GM21515 (cell line): ENCODE data around the gene PXYLP1.

Experiments
- ATAC-seq: cut with Tn5 transposase; IDR thresholded peaks from one replicate; pipeline ENCODE4 v1.9.1; 2021; ENCODE audit not compliant: unreplicated experiment

The PXYLP1 gene

DNA sequence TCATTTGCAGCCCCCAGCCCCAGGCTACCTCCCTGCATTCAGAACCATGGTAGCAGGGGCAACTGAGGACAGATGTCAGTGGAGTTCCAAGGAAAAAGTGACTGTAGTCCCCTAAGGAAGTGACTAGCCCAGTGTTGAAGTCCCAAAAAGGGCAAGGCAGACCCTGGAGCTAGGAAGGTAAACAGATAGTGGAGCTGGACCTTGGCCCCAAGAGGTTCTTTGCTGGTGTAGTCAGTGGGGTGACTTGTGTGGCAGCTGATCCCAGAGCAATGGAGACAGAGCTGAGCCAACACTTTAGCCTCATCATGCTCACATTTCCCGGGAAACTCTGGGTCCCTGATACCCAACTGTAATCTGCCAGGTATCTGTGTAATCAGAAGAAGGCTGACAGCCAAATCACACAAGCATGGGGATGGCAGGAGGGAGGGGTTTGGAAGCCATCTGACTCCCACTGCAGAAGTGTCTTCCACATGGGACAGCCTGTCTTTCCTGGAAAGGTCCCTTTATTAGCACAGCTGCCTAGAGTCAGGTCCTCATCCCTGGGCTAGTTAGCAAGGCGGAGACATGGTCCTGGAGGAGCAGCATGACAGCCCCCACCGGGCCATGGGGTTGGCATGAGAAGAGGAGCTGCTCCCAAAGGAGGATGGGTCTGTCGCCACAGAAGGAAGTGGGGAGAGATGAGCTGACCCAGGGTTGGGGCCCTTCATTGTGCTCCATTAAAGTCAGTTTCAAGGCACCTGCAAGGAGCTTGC, 39.8 kb downstream of the PXYLP1 start:
- ATAC-seq, result no peak

DNA sequence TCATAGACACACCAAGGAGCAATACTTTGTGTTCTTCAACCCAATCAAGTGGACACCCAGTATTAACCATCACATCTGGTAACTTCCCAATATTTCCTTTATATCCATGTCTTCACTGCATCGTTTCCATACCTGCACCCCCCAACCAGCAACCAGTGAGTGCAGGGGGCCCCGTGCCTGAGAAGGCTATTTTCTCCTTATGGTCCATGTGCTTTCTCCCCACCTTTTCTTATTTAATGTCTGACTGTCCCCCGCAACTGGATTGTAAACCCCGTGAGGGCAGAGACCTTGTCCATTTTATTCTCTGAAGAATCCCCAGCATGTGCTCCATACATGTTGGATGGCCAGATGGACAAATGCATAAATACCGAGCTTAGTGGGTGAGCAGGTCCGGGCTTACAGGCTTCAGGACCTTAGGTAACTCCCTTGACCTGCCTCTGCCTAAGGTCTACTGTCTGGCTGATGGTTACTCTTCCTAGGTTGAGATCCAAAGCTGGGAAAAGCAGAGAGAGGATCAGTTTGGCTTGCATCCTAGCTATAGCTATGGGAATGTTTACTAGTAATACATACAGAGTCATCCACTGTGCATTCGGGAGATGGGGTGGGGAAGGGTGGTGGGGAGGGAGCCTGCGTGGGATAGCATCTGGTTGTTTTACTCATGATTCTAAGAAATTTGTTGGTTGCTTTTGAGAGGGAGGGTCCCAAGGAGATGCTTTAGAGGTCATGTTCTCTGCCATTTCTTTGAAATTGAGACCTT, 41.5 kb downstream of the PXYLP1 start:
- ATAC-seq, result no peak

DNA sequence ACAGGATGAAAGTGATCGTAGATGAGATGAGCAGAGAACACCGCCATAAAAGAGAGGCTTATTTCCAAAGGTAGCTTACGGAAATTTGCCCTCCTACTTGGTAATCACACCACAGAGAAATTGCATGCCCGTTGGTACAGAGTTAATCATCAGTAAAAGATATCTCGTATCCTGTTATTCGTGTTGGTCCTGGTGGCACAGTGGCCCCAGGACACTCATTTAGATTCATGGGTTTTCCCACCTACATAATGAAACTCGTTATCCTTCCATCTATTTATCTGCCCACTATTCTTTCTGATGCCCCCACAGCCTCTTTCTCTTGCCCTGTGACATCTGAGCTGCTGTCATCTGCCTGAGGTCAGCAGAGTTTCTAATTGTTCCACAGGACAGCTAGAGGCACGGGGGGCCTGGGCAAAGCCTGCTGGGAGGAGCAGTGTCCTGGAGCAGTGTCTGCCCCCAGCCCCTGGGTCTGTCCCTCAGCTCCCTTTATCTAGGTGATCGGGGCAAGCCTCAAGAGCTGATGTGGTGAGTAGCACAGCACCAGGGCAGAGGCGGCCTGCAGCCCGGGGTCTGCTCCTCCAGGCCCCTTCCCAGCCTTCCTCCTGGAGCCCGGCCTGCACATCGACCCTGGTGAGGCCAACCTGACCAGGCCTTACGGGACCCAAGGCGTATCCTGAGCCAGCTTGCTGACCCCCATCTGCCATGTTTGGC, 42.2 kb downstream of the PXYLP1 start:
- ATAC-seq, result no peak

DNA sequence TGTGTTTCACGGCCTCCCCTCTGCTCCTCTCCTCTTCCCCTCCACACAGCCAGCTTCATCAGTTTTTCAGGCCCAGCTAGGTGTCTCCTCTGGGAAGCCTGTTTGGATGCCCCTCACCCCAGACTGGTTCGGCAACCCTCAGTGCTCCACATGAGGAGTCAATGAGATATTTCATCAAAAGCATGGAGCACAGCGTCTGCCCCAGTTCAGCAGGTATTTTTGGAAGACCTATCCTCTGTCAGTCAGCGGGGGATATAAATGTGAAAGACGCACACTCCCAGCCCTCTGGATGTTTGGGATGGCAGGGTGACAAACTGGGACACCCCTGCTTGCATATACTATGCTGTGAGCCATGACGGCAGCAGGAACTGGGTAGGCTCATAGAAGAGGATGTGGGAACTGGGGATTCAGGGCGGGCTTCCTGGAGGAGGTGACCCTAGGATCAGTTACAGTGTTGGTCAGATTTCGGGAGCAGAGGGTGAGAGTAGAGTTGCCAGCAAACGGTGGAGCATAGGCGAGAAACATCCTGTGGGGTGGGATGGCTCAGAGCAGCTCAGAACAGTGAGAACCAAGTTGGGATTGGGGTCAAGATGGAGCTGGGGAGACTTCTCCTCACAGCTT, 42.9 kb downstream of the PXYLP1 start:
- no peak for ATAC-seq

DNA sequence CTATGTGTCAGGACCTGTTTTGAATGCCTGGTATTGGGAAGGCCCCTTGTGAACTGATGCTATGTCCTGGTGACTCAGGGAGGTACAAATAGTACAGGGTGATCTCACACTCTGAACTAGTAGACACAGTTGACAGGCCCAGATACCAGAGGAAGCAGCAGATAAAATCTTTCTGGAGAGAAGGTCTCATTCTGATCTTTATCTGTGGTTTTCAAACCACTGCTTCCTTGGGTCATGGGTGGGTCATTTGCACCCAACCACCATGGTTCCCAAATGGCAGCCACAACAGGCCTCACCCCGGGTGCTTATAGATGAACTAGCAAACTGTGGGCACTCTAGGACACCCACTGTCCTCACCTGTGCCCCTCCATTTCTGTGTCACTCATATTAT, 43.4 kb downstream of the PXYLP1 start:
- no peak for ATAC-seq

DNA sequence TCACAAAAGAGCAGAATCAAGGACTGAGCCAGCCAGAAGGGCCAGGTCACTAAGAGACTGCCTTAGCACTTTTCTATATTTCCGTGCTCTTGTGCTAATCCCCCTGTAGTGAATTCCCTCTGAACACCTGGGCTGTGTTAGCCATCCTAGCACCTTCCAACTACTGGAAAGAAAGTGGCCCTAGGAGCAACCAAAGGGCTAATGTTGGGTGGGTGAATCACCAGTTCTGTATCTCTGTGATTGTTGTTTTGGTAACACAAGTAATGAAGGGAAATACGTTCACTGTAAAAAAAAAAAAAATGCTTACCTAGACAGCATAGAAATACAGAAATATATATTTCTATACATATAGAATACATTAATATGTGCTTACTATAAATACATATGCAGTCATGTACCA, 43.9 kb downstream of the PXYLP1 start:
- no peak for ATAC-seq

DNA sequence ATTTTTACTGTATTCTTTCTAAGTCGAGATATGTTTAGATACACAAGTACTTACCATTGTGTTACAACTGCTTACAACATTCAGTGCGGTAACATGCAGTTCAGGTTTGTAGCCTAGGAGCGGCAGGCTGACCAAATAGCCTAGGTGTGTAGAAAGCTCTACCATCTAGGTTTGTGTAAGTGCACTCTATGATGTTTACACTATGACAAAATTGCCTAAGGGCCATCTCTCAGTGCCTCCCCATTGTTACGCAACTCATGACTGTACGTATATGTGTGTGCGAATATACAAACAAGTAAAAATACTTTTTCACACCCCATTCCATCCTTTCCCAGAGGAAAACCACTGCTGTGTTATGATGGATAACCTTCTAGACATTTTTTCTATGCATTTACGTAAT, 44.3 kb downstream of the PXYLP1 start:
- ATAC-seq, result no peak

DNA sequence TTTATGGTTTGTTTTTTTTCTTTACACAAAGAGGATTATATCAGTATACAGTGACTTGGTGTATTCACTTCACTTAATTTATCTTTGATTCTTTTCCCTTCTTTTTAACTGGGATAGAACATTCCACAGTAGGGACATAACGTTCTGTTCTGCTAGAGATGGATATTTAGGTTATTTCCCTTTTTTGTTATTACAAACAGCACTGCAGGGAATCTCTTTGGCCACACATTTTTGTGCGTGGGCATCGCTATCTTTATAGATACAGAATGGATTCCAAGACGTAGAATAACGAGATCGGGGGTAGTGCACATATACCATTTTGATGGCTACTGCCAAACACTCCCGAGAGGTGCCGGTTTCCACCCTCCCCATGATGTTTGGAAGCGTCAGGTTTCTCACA, 44.8 kb downstream of the PXYLP1 start:
- no peak for ATAC-seq

DNA sequence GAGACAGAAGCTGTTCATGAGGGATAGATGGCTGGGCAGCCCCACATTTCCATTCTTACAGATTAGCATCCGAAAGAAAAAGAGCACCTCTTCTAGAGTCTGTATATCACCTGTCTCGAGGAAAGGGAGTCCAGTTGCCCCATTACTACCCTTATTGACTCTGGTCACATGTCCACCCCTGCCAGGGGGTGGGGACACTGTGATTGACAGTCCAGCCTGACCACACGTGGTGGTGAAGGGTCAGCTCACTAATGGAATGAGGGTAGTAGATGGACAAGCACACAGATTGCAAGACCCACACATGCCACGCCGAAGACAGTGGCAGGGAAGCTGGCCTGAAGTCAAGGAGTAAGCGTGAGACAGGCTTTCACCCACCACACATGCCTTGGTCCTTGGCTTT, 45.8 kb downstream of the PXYLP1 start:
- ATAC-seq, result no peak

DNA sequence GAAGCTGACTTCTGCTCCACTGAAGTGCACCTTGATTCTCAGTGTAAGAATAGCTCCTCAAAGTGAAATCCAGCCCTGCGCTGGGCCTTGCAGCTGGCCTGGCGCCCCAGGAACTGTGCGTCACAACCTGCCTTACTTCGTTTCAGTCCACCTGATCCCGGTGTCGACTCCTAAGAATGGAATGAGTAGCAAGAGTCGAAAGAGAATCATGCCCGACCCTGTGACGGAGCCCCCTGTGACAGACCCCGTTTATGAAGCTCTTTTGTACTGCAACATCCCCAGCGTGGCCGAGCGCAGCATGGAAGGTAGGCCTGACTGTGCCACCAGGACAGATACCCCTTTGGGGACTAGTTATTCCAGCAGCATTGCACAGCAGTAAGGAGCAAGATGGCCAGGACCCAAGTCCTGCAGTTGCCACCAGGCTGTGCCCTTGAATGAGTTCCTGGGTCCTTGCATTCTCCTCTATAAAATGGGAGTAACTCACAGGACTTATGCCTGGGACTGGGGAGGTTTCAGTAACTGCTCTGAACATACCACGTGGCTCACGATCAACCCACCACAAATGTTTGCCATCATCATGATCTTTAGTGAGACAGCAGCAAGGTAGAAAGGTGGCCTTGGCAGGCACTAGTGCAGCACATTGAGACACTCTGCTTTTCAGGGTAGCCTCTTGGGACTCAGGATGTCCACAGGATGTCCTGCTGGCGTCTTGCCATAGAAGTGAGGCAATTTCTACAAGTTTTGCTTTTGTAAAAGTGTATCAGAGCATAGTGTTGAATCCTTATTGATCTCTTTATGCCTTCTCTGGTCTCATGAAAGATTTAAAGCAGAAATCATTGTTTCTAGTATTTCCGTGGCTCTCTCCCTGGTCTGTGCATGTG, 46.8 kb downstream of the PXYLP1 start:
- ATAC-seq, result no peak

DNA sequence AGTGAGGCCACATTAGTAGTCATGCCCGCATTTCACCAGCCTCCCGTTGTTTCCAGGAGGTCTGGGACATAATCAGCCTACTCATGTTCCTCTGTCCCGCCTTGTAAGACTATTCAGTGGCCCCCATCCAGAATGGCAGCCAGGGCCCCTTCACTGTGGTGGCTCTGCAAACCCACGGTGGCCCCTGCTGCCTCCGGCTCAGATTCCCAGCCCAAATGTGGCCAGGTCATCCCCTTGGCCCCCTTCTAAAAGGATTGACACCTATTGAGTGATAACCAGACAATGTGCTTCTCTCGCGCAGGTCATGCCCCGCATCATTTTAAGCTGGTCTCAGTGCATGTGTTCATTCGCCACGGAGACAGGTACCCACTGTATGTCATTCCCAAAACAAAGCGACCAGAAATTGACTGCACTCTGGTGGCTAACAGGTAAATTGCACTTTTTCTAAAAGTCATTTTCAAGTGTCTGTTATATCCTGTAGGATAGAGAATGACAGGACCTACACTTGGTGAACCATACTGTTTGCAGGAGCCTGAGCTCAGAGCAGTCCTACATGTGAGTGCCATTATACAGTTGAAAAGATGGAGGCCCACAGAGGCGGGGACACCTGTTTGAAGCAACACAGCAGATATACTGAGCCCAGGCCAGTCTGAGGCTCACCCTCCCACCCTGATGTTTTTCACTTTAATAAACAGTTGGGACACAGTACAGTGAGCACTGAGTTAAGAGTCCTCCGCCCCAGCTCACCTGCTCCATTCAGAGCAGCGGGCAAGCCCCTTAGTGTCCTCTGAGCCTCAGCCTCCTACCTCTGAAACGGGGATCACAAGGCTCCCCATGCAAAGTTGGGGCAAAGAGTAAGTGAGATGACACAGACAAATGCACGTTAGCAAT, 47.7 kb downstream of the PXYLP1 start:
- peak; percentile 65 for ATAC-seq

DNA sequence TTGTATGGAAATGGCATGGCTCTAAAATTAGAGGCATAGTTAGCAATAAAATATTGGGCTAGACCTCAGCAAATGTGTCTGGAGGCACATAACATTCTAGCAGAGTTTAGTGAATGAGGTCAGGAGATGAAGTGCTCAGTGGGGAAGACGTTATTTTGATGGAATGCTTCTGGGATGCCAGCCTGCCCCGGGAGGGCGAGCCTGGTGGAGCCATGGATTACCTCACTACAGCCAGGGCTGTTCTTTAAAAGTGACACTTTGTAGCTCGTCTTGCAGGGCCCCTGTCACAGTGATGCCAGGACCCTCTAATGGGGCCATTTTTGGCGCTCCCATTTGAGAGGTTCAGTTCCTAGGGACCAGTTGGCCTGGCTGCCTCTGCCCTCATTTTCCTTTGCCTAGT, 48.5 kb downstream of the PXYLP1 start:
- ATAC-seq, result no peak

DNA sequence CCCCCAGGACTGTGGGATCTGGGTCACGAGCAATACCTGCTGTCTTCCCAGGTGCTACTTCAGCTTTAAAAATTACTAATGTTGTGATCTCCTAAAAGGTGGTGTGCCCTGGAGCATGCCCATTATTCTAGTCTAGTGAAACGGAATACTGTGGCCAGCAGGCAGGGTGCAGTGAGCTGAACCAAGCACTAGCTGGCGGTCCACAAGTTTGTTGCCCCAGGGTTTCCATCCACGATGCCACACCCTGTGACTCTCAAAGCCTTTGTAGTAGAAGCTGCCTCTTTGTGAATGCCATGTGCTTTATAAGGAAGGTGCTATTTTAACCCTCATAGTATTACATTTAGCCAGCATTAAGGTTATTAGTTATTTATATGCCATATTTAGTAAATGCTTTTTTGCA, 49.1 kb downstream of the PXYLP1 start:
- ATAC-seq, result no peak

DNA sequence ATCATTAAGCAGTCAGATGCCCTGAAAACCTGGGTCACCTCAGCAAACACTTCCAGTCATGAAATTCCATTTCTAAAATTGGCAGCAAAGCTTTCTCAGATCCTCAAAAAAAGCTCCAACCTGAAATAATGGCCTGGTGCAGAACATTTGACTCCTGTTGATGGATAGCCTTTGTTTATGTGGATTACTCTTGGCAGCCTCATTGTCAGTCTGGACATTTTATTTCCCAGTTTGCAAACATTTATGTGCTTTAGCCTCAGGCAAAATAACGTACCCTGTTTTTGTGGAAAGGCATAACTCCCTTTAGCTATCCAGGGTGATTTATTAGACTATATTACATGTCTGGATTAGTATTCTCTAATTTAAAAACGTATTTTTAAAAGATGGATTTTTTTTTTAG, 53.9 kb downstream of the PXYLP1 start:
- no peak for ATAC-seq

DNA sequence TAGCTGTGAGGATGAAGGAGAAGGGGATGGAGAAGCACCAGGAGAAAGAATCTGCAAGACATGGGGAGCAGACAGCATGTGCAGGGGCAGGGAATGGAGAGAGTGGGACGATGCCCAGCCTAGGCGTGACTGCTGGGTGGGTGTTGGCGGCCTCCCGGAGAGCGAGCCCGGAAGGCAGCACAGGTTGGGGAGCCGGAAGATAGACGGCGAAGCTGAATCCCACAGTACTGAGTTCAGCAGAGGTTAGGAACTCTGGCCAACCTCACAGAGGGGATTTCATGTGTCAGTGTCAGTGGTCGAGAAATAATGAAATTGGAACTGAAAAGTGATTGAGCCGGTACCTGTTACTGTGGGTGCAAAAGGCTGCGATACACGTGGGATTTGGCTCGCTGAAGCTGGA, 55.2 kb downstream of the PXYLP1 start:
- ATAC-seq, result no peak

DNA sequence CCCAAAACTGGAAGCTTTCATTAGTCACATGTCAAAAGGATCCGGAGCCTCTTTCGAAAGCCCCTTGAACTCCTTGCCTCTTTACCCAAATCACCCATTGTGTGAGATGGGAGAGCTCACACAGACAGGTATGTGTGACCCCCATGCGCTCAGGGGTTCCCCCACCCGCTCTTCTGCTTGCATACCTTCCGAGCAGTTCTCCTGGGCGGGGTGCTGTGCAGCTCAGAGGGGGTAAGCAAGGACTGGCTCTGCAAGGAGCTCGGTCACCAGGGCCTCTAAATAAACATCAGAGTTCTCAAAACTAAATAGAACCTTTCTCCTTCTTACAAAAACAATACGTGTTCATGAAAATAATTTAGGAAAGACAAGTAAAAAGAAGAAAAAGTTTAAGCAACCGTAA, 55.7 kb downstream of the PXYLP1 start:
- ATAC-seq, result no peak

DNA sequence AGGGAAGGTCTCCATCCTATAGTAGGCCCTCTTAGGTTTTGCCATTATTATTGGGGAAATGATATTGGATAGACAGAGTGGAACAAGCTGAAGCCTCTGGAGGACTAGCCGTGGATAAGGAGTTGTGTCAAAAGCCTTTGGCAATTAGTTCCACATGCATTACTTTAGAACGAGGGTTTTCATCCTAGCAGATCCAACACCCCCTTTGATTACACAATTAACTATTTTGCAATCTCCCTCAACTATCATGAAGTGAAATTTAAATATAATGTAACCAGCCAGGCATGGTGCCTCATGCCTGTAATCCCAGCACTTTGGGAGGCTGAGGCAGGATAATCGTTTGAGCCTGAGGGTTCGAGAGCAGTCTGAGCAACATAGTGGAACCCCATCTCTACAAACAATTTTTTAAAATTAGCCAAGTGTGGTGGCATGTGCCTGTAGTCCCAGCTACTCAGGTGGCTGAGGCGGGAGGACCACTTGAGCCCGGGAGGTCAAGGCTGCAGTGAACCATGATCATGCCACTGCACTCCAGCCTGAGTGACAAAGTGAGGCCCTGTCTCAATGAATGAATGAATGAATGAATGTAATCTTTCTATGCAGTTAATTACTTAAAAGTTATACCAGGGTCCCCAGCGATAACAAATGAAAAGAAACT, 56.8 kb downstream of the PXYLP1 start:
- ATAC-seq, result no peak

DNA sequence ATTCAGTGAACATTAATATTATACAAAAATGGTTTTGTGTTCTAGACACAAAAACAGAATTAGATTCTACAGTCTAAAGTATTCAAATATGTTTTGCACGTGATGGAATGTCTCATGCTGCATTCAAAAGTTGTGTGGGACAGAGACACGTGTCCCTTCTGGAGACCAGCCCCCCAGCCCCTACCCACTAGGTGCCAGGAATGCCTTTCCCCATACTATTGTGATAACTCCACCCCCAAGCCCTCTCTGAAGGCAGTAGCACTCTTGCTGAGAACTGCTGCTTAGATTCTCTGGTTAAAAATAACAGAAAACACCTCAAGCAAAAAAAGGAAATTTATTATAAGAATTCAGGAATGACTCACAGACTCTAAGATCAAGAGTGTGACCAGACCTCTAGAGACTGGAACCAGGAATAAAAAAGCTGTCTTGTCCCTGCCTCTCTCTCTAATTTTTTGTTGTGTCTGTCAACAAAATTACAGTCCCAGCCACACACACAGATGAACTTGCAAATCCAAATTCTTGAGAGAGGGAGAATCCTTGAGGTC, 57.7 kb downstream of the PXYLP1 start:
- ATAC-seq, result no peak
